Measurements from ENCODE around the gene UGT1A8. TPM values are rescaled to one million over a fixed set of nuclear protein-coding genes. Genes with fewer than 3 reads are reported as not detected.
A peak's percentile ranks its signal among the peaks of the same experiment; 100 is the strongest.
"Not testable (repeated sequence)": the region's sequence is repeated elsewhere in the genome, so short reads cannot be mapped to it uniquely, and the experiment has no call there.

Gene UGT1A8
- polyA plus RNA-seq, 1 donor, result not detected

DNA sequence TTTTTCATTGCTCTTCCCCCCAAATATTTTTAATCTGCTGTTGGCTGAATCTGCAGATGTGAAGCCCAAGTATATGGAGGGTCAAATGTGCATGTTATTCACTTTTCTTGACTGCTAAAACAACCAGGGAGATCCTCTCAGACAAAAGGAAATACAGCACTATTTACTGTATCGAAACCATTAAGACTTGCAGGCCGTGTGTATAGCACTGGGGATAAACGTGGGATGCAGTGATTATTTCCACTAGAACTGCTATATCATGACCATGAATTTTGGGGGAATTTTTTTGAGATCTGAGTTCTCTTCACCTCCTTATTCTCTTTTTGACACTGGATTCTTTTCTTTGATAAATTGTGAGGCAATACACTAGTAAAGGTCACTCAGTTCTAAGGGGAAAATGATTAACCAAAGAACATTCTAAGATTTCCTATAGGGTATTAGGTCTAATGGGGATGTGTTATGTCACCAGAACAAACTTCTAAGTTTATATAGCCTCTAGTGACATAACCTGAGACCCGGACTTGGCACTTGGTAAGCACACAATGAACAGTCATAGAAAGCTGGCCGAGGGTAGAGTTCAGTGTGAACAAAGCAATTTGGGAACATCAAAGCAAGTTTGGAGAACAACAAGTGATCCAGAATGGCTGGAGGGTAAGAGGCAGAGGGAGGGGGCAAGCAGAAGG is 127.8 kb downstream of the UGT1A8 start:
- no peaks in the 10 kb centered on the region for H3K27me3 ChIP-seq (ENCODE audit: control insufficient read depth, insufficient read depth, low read length)
- H3K9me3 ChIP-seq (ENCODE audit: control insufficient read depth, low read depth, low read length), result peaks cover 8% of the 10 kb centered on the region
- peaks cover 12% of the 10 kb centered on the region for H3K4me1 ChIP-seq (ENCODE audit: control insufficient read depth, insufficient read depth, low read length)
- H3K4me3 ChIP-seq (ENCODE audit: low read length), result no peak overlapping the region
- H3K36me3 ChIP-seq (ENCODE audit: control insufficient read depth, insufficient read depth, low read length), result no peaks in the 10 kb centered on the region
- peak overlapping the region; percentile 35 for H3K27ac ChIP-seq (ENCODE audit: low read length)
- whole genome bisulfite sequencing (ENCODE audit: insufficient coverage, low lambda C conversion rate), result no CpG with 5 or more reads among the region's 5 CpGs
- DNase-seq, result peak; percentile 63 to 89

DNA sequence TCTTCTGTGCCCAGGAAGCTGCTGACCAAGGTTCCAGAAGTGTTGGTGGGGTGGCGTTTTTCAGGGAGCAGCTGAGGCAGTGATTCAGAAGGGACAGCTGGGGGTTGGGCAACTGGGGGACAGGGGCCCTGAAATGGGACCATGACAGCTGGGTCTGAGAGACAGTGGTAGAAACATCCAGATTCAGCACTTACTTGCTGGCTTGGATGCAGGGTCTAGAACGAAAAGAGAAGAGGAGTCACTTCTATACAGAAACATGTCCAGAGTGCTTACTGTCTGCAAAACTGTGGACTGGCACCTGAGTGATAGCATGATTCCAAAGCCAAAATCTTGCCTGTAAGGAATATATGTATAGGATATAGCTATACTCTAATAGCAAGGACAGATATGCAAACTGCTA is 128.4 kb downstream of the UGT1A8 start:
- not testable (repeated sequence) for H3K4me3 ChIP-seq (ENCODE audit: low read length); DNase-seq; H3K36me3 ChIP-seq (ENCODE audit: control insufficient read depth, insufficient read depth, low read length); H3K27me3 ChIP-seq (ENCODE audit: control insufficient read depth, insufficient read depth, low read length)
- no CpG with 5 or more reads among the region's 2 CpGs for WGBS (ENCODE audit: insufficient coverage, low lambda C conversion rate)
- H3K27ac ChIP-seq (ENCODE audit: low read length), result peak overlapping the region; percentile 35
- peaks cover 12% of the 10 kb centered on the region for H3K4me1 ChIP-seq (ENCODE audit: control insufficient read depth, insufficient read depth, low read length)
- peaks cover 12% of the 10 kb centered on the region for H3K9me3 ChIP-seq (ENCODE audit: control insufficient read depth, low read depth, low read length)

DNA sequence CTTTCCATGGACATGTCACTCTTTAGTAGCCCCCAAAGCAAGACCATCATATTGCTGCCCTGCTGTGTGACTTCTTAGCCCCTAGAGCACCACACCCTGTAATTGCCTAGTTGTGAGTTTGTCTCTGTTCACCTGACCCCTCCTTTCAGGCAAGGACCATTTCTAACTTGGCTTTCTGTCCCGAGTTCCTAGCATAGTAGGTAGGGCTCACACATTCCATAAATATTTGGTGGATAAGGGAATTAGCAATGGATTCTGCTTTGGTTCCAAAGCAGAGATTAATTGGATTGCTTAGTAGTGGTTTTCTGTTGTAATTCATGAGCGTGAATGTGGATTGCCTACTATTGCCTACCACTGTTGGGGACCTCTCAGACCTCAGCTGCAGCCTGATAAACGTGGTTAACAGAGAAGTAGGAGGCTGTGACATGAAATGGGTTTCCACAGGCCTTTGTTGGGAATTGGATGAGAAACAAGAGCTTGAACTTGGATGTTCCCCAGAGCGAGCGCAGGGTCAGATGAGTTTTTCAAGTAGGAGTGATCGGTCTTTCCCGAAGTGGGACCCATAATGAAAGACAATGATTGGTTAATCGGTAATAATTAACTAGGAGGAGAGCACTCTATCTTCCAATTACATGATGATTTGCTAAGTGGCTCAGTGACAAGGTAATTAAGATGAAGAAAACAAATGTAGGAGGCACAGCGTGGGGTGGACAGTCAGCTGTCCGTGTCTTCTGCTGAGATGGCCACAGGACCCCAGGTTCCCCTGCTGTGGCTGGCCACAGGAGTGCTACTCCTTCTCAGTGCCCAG is 129.2 kb downstream of the UGT1A8 start:
- Histone ChIP-seq H3K4me1 (ENCODE audit: control insufficient read depth, insufficient read depth, low read length) (peaks cover 12% of the 10 kb centered on the region), H3K36me3 (ENCODE audit: control insufficient read depth, insufficient read depth, low read length) (no peaks in the 10 kb centered on the region), H3K27me3 (ENCODE audit: control insufficient read depth, insufficient read depth, low read length) (no peaks in the 10 kb centered on the region), H3K27ac (ENCODE audit: low read length) (no peak overlapping the region), H3K4me3 (ENCODE audit: low read length) (no peak overlapping the region), H3K9me3 (ENCODE audit: control insufficient read depth, low read depth, low read length) (peaks cover 16% of the 10 kb centered on the region)
- no peak for DNase-seq
- WGBS (ENCODE audit: insufficient coverage, low lambda C conversion rate), result no CpG with 5 or more reads among the region's 10 CpGs

DNA sequence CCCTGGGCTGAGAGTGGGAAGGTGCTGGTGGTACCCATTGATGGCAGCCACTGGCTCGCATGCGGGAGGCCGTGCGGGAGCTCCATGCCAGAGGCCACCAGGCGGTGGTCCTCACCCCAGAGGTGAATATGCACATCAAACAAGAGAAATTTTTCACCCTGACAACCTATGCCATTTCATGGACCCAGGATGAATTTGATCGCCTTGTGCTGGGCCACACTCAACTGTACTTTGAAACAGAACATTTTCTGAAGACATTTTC is 129.8 kb downstream of the UGT1A8 start:
- DNase-seq, result no peak
- peaks cover 12% of the 10 kb centered on the region for H3K4me1 ChIP-seq (ENCODE audit: control insufficient read depth, insufficient read depth, low read length)
- H3K9me3 ChIP-seq (ENCODE audit: control insufficient read depth, low read depth, low read length), result peaks cover 16% of the 10 kb centered on the region
- H3K4me3 ChIP-seq (ENCODE audit: low read length), result no peak overlapping the region
- H3K27me3 ChIP-seq (ENCODE audit: control insufficient read depth, insufficient read depth, low read length), result no peaks in the 10 kb centered on the region
- no peak overlapping the region for H3K27ac ChIP-seq (ENCODE audit: low read length)
- no peaks in the 10 kb centered on the region for H3K36me3 ChIP-seq (ENCODE audit: control insufficient read depth, insufficient read depth, low read length)
- 100% methylated on average over 1 of the region's 6 CpGs for WGBS (ENCODE audit: insufficient coverage, low lambda C conversion rate)

DNA sequence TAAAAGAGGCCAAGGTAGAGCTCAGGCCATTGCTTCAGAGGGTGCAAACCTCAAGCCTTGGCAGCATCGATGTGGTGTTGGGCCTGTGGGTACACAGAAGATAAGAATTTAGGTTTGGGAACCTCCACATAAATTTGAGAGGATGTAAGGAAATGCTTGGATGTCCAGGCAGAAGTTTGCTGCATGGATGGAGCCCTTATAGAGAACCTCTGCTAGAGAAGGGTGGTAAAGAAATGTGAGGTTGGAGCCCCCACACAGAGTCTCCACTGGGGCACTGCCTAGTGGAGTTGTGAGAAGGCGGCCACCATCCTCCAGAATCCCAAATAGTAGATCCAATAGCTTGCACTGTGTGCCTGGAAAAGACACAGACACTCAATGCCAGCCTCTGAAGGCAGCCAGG is 133.3 kb downstream of the UGT1A8 start:
- not testable (repeated sequence) for H3K4me3 ChIP-seq (ENCODE audit: low read length); H3K27ac ChIP-seq (ENCODE audit: low read length); H3K27me3 ChIP-seq (ENCODE audit: control insufficient read depth, insufficient read depth, low read length); DNase-seq; H3K36me3 ChIP-seq (ENCODE audit: control insufficient read depth, insufficient read depth, low read length); H3K4me1 ChIP-seq (ENCODE audit: control insufficient read depth, insufficient read depth, low read length)
- peaks cover 17% of the 10 kb centered on the region for H3K9me3 ChIP-seq (ENCODE audit: control insufficient read depth, low read depth, low read length)
- WGBS (ENCODE audit: insufficient coverage, low lambda C conversion rate), result no CpG with 5 or more reads among the region's 2 CpGs

DNA sequence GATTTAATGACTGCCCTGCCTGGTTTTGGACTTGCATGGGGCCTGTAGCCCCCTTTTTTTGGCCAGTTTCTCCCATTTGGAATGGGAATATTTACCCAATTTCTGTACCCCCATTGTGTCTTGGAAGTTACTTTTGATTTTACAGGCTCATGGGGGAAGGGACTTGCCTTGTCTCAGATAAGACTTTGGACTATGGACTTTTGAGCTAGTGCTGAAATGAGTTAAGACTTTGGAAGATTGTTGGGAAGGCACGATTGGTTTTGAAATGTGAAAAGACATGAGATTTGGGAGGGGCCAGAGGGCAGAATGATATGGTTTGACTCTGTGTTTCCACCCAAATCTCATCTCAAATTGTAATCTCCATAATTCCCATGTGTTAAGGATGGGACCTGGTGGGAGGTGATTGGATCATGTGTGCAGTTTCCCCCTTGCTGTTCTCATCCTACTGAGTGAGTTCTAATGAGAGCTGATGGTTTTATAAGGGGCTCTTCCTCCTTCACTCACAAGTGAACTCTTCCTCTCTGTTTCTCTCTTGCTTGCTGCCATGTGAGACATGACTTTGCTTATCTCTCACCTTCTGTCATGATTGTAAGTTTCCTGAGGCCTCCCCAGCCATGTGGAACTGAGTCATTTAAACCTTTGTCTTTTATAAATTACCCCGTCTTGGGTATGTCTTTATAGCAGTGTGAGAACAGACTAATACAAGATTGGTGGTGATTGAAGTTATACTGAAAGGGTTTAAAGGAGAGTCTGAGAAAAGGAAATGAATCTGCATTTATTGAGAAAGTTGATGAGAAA is 134.0 kb downstream of the UGT1A8 start:
- DNase-seq, result peak in 1 of 2 donors; percentile 40
- WGBS (ENCODE audit: insufficient coverage, low lambda C conversion rate), result no CpG with 5 or more reads among the region's 2 CpGs
- not testable (repeated sequence) for H3K4me1 ChIP-seq (ENCODE audit: control insufficient read depth, insufficient read depth, low read length); H3K4me3 ChIP-seq (ENCODE audit: low read length); H3K27me3 ChIP-seq (ENCODE audit: control insufficient read depth, insufficient read depth, low read length); H3K36me3 ChIP-seq (ENCODE audit: control insufficient read depth, insufficient read depth, low read length)
- Histone ChIP-seq H3K27ac (ENCODE audit: low read length) (peak overlapping the region; percentile 41), H3K9me3 (ENCODE audit: control insufficient read depth, low read depth, low read length) (peaks cover 17% of the 10 kb centered on the region)

DNA sequence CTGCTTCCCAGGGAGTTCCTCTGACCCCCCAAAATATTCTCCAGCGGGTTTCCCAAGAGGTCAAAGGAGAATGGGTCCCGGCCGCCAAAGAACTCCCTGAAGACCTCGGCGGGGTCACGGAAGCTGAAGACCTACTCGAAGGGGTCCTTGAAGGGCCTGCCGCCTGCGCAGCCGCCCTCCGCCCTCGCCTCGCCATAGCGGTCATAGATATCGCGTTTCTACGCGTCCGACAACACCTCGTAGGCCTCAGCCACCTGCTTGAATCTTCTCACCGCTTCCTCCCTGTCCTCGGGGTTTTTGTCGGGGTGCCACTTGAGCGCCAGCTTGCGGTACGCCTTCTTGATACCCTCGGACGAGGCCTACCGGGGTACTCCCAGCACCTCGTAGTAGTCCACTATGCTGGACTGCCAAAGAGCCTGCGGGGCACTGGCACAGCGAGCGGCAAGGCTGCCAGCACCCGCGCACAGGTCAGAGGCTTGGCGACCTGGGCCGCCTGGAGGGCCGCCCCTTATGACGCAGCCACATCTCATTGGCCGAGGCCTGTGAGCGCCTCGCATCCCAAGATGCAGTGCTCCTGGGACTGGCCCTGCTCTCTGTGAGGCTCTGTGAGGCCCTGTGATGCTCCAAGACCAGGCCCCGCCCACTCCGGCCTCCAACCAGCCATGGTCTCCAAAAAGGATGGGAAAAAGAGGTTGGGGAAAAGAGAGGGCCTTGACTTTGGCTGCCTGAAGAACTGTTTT is 137.6 kb downstream of the UGT1A8 start:
- no peak overlapping the region for H3K4me3 ChIP-seq (ENCODE audit: low read length)
- peaks cover 16% of the 10 kb centered on the region for H3K9me3 ChIP-seq (ENCODE audit: control insufficient read depth, low read depth, low read length)
- H3K27ac ChIP-seq (ENCODE audit: low read length), result no peak overlapping the region
- no peaks in the 10 kb centered on the region for H3K36me3 ChIP-seq (ENCODE audit: control insufficient read depth, insufficient read depth, low read length)
- no CpG with 5 or more reads among the region's 44 CpGs for WGBS (ENCODE audit: insufficient coverage, low lambda C conversion rate)
- H3K27me3 ChIP-seq (ENCODE audit: control insufficient read depth, insufficient read depth, low read length), result no peaks in the 10 kb centered on the region
- no peak for DNase-seq
- H3K4me1 ChIP-seq (ENCODE audit: control insufficient read depth, insufficient read depth, low read length), result peaks cover 29% of the 10 kb centered on the region

DNA sequence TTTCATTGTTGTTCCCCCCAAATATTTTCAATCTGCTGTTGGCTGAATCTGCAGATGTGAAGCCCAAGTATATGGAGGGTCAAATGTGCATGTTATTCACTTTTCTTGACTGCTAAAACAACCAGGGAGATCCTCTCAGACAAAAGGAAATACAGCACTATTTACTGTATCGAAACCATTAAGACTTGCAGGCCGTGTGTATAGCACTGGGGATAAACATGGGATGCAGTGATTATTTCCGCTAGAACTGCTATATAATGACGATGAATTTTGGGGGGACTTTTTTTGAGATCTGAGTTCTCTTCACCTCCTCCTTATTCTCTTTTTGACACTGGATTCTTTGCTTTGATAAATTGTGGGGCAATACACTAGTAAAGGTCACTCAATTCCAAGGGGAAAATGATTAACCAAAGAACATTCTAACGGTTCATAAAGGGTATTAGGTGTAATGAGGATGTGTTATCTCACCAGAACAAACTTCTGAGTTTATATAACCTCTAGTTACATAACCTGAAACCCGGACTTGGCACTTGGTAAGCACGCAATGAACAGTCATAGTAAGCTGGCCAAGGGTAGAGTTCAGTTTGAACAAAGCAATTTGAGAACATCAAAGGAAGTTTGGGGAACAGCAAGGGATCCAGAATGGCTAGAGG is 139.1 kb downstream of the UGT1A8 start:
- Histone ChIP-seq H3K27ac (ENCODE audit: low read length) (peak overlapping the region; percentile 77), H3K36me3 (ENCODE audit: control insufficient read depth, insufficient read depth, low read length) (no peaks in the 10 kb centered on the region), H3K9me3 (ENCODE audit: control insufficient read depth, low read depth, low read length) (peaks cover 14% of the 10 kb centered on the region), H3K4me1 (ENCODE audit: control insufficient read depth, insufficient read depth, low read length) (peaks cover 43% of the 10 kb centered on the region), H3K4me3 (ENCODE audit: low read length) (no peak overlapping the region), H3K27me3 (ENCODE audit: control insufficient read depth, insufficient read depth, low read length) (no peaks in the 10 kb centered on the region)
- 17% methylated on average over 2 of the region's 7 CpGs for WGBS (ENCODE audit: insufficient coverage, low lambda C conversion rate)
- peak; percentile 80 to 93 for DNase-seq

DNA sequence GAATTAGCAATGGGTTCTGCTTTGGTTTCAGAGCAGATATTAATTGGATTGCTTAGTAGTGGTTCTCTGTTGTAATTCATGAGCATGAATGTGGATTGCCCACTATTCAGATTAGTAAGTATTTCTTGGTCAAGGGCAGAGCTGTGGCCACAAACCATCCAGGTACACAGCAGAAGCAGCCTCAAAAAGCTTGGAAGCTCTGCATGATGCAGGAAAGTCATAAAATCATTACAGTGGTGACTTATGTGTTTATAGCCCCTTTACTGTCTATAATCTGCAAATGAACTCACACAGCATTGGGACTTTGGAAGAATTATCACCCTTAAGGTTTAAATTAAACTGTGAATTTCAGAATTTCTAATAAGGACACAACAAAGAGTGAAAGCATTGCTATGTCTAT is 140.7 kb downstream of the UGT1A8 start:
- H3K4me3 ChIP-seq (ENCODE audit: low read length), result no peak overlapping the region
- H3K36me3 ChIP-seq (ENCODE audit: control insufficient read depth, insufficient read depth, low read length), result no peaks in the 10 kb centered on the region
- H3K27me3 ChIP-seq (ENCODE audit: control insufficient read depth, insufficient read depth, low read length), result no peaks in the 10 kb centered on the region
- H3K9me3 ChIP-seq (ENCODE audit: control insufficient read depth, low read depth, low read length), result peaks cover 14% of the 10 kb centered on the region
- DNase-seq, result peak; percentile 42 to 82
- H3K27ac ChIP-seq (ENCODE audit: low read length), result peak overlapping the region; percentile 77
- H3K4me1 ChIP-seq (ENCODE audit: control insufficient read depth, insufficient read depth, low read length), result peaks cover 48% of the 10 kb centered on the region

DNA sequence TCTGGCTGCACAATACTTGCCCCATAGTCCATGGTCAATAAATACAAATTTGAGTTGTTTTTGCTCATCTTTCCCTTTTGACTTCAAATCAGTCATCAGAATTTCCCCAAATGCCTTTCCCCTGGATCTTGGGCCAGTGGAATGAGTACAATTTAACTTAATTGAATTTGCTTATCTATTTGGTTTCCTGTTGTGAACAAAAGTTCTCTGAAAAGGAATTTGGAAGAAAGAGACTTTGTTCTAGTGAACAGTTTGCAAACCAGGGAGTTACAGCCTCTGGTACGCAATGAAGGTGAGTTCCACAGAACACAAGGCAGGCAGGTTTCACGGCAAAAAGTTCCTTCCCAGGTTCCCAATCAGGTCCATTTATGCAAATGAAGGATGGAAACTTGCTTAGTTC is 141.4 kb downstream of the UGT1A8 start:
- no peaks in the 10 kb centered on the region for H3K27me3 ChIP-seq (ENCODE audit: control insufficient read depth, insufficient read depth, low read length)
- peak overlapping the region; percentile 77 for H3K27ac ChIP-seq (ENCODE audit: low read length)
- no CpG with 5 or more reads among the region's 2 CpGs for WGBS (ENCODE audit: insufficient coverage, low lambda C conversion rate)

More for the DNA sequence above, 141.4 kb downstream of the UGT1A8 start:
- Histone ChIP-seq H3K36me3 (ENCODE audit: control insufficient read depth, insufficient read depth, low read length) (no peaks in the 10 kb centered on the region), H3K4me1 (ENCODE audit: control insufficient read depth, insufficient read depth, low read length) (peaks cover 55% of the 10 kb centered on the region), H3K9me3 (ENCODE audit: control insufficient read depth, low read depth, low read length) (peaks cover 14% of the 10 kb centered on the region), H3K4me3 (ENCODE audit: low read length) (no peak overlapping the region)
- DNase-seq, result peak in 1 of 2 donors; percentile 21

Measured in large intestine (tissue), 3 donors.